Fibroblast of mammary gland (primary cell): ENCODE results near the gene ASCC2.

Source experiments
- DNase-seq: peaks from one replicate; pipeline ENCODE4 v3.0.0-alpha.2; 2010; ENCODE audit warnings: low read depth
- H3K4me3 ChIP-seq: 2 replicates; pipeline ENCODE4 v1.5.1; 2011; ENCODE audit warnings: low read depth, mild to moderate bottlenecking, low read length, moderate library complexity; ENCODE audit not compliant: control insufficient read depth
- TF ChIP-seq, protein P1 (sequence below): conservative IDR thresholded peaks from 2 replicates; pipeline ENCODE4 v1.5.1; 2011; ENCODE audit warnings: low read depth, low read length, inconsistent platforms; ENCODE audit not compliant: control insufficient read depth, insufficient read depth

Gene ASCC2

GRCh38 chr22:29795663-29796062 lies 42.4 kb downstream of the ASCC2 start:
- H3K4me3 ChIP-seq: no peak overlapping the region
- no peak for DNase-seq
- TF ChIP-seq, protein P1, sequence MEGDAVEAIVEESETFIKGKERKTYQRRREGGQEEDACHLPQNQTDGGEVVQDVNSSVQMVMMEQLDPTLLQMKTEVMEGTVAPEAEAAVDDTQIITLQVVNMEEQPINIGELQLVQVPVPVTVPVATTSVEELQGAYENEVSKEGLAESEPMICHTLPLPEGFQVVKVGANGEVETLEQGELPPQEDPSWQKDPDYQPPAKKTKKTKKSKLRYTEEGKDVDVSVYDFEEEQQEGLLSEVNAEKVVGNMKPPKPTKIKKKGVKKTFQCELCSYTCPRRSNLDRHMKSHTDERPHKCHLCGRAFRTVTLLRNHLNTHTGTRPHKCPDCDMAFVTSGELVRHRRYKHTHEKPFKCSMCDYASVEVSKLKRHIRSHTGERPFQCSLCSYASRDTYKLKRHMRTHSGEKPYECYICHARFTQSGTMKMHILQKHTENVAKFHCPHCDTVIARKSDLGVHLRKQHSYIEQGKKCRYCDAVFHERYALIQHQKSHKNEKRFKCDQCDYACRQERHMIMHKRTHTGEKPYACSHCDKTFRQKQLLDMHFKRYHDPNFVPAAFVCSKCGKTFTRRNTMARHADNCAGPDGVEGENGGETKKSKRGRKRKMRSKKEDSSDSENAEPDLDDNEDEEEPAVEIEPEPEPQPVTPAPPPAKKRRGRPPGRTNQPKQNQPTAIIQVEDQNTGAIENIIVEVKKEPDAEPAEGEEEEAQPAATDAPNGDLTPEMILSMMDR: no peak

DNA sequence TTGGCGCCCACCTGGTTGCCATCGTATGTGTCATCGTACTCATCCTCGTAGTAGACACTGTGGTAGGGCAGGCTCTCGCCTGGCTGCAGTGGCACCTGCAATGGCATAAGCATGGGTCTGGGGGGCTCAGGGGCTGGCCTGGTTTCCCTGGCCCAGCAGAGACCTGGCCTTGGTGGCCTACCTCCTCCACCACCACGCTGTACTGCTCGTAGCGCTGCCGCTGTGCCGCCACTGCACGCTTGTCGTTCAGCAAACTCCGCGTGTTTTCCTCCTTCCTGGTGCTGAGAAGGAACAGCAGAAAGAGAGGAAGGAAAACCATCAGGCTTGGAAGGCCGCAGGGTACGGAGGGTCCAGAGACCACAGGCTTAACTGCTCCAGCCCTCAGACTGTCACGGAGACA lies 44.7 kb downstream of the ASCC2 start:
- no peak for DNase-seq
- no peak overlapping the region for H3K4me3 ChIP-seq
- TF ChIP-seq, protein P1: no peak

GRCh38 chr22:29790061-29790460 lies 48.0 kb downstream of the ASCC2 start:
- TF ChIP-seq, protein P1: no peak
- DNase-seq: no peak
- no peak overlapping the region for H3K4me3 ChIP-seq

DNA sequence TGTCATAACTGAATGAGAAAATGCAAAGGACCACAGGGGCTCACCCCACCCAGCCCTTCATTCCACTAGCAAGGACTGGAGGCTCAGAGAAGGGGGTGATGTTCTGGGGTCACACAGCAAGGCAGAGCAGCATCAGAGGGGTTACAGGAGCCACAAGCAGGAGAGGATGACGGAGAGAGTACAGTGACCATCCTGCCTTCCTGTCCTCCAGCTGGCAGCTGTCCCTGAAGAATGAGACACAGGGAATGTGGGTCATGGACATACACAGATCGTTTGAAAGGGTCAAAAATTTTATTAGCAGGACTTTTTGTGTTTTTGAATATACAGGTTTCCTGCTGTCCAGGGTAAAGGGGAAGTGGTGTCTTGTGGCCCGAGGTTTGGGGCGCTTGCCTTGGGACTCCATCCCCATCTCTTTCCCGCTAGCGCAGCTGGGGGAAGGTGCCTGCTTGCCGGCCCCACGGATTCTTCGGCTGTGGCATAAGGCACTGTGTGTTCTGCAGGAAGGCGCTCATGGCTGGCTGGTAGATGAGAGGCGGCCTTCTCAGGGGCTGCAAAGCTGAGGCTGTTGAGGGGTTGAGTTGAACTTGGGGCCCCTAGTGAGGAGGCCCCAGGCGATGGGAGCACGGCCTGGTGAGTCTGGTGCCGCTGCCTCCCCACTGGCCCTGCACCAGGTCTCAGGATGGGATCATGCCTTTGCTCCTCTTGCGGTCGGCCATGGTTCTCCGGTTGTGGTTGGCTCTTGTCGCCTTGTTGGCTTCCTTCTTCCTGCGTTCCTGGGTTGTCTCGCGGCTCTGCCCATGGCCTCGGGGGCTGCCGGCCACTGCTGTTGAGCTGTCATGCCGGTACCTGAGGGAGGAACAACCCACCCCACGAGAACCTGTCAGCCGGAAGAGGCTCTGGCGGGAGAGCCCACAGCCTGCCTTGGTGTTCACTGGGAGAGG lies 49.5 kb downstream of the ASCC2 start:
- H3K4me3 ChIP-seq: no peak overlapping the region
- TF ChIP-seq, protein P1: no peak
- no peak for DNase-seq

GRCh38 chr22:29787371-29787980 lies 50.6 kb downstream of the ASCC2 start:
- H3K4me3 ChIP-seq: no peak overlapping the region
- no peak for DNase-seq
- TF ChIP-seq, protein P1: no peak

- TF ChIP-seq, protein P1: no peak
- no peak for DNase-seq
- H3K4me3 ChIP-seq: no peak overlapping the region
These were observed 52.0 kb downstream of the ASCC2 start for GRCh38 chr22:29786031-29786430.
